ENCODE measurements around the gene POLD4. TPM values are rescaled to one million over a fixed set of nuclear protein-coding genes. Genes with fewer than 3 reads are reported as not detected.

POLD4 gene
- total RNA-seq, 2 experiments from 2014 or later: 52.7 to 53.7 TPM

GRCh38 chr11:67384851-67385366 lies 31.6 kb upstream of the POLD4 start:
- Mint-ChIP-seq H3K27me3 (peaks cover 22% of the 10 kb centered on the region), H3K36me3 (ENCODE audit: low read depth) (no peaks in the 10 kb centered on the region), H3K4me3 (no peak overlapping the region), H3K27ac (no peak overlapping the region), H3K9me3 (no peaks in the 10 kb centered on the region), H3K4me1 (peaks cover 15% of the 10 kb centered on the region)
- ChIA-PET POLR2A (no interaction called here), CTCF (interaction anchor here (4.8 to 38.4 kb wide), 2 partner anchors 17 to 21 kb away, joined by 17 to 841 read pairs; partner anchors contain the start of genes CLCF1, POLD4 and PPP1CA)
- no peak for DNase-seq

GRCh38 chr11:67382276-67383136 lies 29.2 kb upstream of the POLD4 start:
- DNase-seq: peak; percentile 87
- H3K4me3 Mint-ChIP-seq: no peak overlapping the region
- no peak overlapping the region for H3K27ac Mint-ChIP-seq
- no peaks in the 10 kb centered on the region for H3K36me3 Mint-ChIP-seq (ENCODE audit: low read depth)
- H3K4me1 Mint-ChIP-seq: peaks cover 6% of the 10 kb centered on the region
- CTCF ChIA-PET: interaction anchor here (0.5 to 38.4 kb wide), 42 partner anchors 8 to 749 kb away, joined by 3 to 841 read pairs (median 4); partner anchors contain the start of genes AIP, CLCF1, GRK2 and POLD4
- H3K27me3 Mint-ChIP-seq: peaks cover 28% of the 10 kb centered on the region
- POLR2A ChIA-PET: interaction anchor here (0.6 kb wide), 1 partner anchor 616 kb away, joined by 3 read pairs; no protein-coding TSS in a partner anchor
- H3K9me3 Mint-ChIP-seq: no peaks in the 10 kb centered on the region

- POLR2A ChIA-PET: interaction anchor here (0.6 kb wide), 1 partner anchor 615 kb away, joined by 3 read pairs; no protein-coding TSS in a partner anchor
- Mint-ChIP-seq H3K4me1 (peaks cover 6% of the 10 kb centered on the region), H3K4me3 (no peak overlapping the region), H3K27ac (no peak overlapping the region), H3K36me3 (ENCODE audit: low read depth) (no peaks in the 10 kb centered on the region), H3K27me3 (peaks cover 35% of the 10 kb centered on the region), H3K9me3 (no peaks in the 10 kb centered on the region)
- DNase-seq: no peak
- CTCF ChIA-PET: interaction anchor here (0.6 to 38.4 kb wide), 26 partner anchors 9 to 326 kb away, joined by 3 to 841 read pairs (median 5); partner anchors contain the start of genes AIP, CLCF1, POLD4 and PPP1CA
Measured at GRCh38 chr11:67381244-67381972, 28.1 kb upstream of the POLD4 start.

GRCh38 chr11:67379061-67380058 lies 26.0 kb upstream of the POLD4 start:
- ChIA-PET CTCF (interaction anchor here (1.1 to 38.4 kb wide), 3 partner anchors 11 to 22 kb away, joined by 6 to 841 read pairs (median 32); partner anchors contain the start of genes CLCF1, POLD4, PPP1CA and RAD9A), POLR2A (no interaction called here)
- Mint-ChIP-seq H3K36me3 (ENCODE audit: low read depth) (no peaks in the 10 kb centered on the region), H3K9me3 (no peaks in the 10 kb centered on the region), H3K27ac (peak overlapping the region; percentile 50), H3K27me3 (peaks cover 43% of the 10 kb centered on the region), H3K4me3 (no peak overlapping the region), H3K4me1 (peaks cover 11% of the 10 kb centered on the region)
- no peak for DNase-seq

- H3K4me3 Mint-ChIP-seq: no peak overlapping the region
- peaks cover 16% of the 10 kb centered on the region for H3K4me1 Mint-ChIP-seq
- H3K27ac Mint-ChIP-seq: no peak overlapping the region
- no peaks in the 10 kb centered on the region for H3K36me3 Mint-ChIP-seq (ENCODE audit: low read depth)
- no peaks in the 10 kb centered on the region for H3K9me3 Mint-ChIP-seq
- CTCF ChIA-PET: interaction anchor here (1.1 to 38.4 kb wide), 4 partner anchors 8 to 32 kb away, joined by 4 to 841 read pairs (median 424); partner anchors contain the start of genes CLCF1, POLD4, PPP1CA and RAD9A
- peaks cover 47% of the 10 kb centered on the region for H3K27me3 Mint-ChIP-seq
- POLR2A ChIA-PET: no interaction called here
- no peak for DNase-seq
Measured at GRCh38 chr11:67378544-67378943, 25.2 kb upstream of the POLD4 start.

GRCh38 chr11:67376873-67377808 lies 23.8 kb upstream of the POLD4 start:
- Mint-ChIP-seq H3K9me3 (no peaks in the 10 kb centered on the region), H3K4me3 (no peak overlapping the region), H3K36me3 (ENCODE audit: low read depth) (no peaks in the 10 kb centered on the region), H3K27ac (no peak overlapping the region), H3K4me1 (peaks cover 16% of the 10 kb centered on the region), H3K27me3 (peaks cover 47% of the 10 kb centered on the region)
- no peak for DNase-seq
- POLR2A ChIA-PET: no interaction called here
- CTCF ChIA-PET: interaction anchor here (0.7 to 38.4 kb wide), 6 partner anchors 9 to 124 kb away, joined by 3 to 841 read pairs (median 4); partner anchors contain the start of genes CLCF1, POLD4, PPP1CA and RAD9A

- Mint-ChIP-seq H3K27me3 (peaks cover 53% of the 10 kb centered on the region), H3K4me1 (peaks cover 21% of the 10 kb centered on the region), H3K36me3 (ENCODE audit: low read depth) (no peaks in the 10 kb centered on the region), H3K27ac (no peak overlapping the region), H3K4me3 (no peak overlapping the region), H3K9me3 (no peaks in the 10 kb centered on the region)
- no peak for DNase-seq
- ChIA-PET POLR2A (no interaction called here), CTCF (interaction anchor here (0.7 to 38.4 kb wide), 5 partner anchors 10 to 123 kb away, joined by 3 to 841 read pairs (median 4); partner anchors contain the start of genes CLCF1, POLD4, PPP1CA and RAD9A)
Measured at GRCh38 chr11:67376063-67376820, 22.9 kb upstream of the POLD4 start.

GRCh38 chr11:67375320-67376055 lies 22.1 kb upstream of the POLD4 start:
- Mint-ChIP-seq H3K36me3 (ENCODE audit: low read depth) (no peaks in the 10 kb centered on the region), H3K4me1 (peaks cover 21% of the 10 kb centered on the region), H3K27me3 (peaks cover 55% of the 10 kb centered on the region), H3K27ac (no peak overlapping the region), H3K4me3 (no peak overlapping the region), H3K9me3 (no peaks in the 10 kb centered on the region)
- CTCF ChIA-PET: interaction anchor here (0.7 to 38.4 kb wide), 3 partner anchors 11 to 41 kb away, joined by 3 to 841 read pairs (median 841); partner anchors contain the start of genes CLCF1, POLD4, PPP1CA and RAD9A
- DNase-seq: no peak
- POLR2A ChIA-PET: interaction anchor here (0.6 kb wide), 1 partner anchor 113 kb away, joined by 4 read pairs; no protein-coding TSS in a partner anchor

GRCh38 chr11:67374571-67375281 lies 21.4 kb upstream of the POLD4 start:
- POLR2A ChIA-PET: interaction anchor here (0.6 kb wide), 1 partner anchor 112 kb away, joined by 4 read pairs; no protein-coding TSS in a partner anchor
- Mint-ChIP-seq H3K4me3 (peak overlapping the region; percentile 68), H3K27me3 (peaks cover 60% of the 10 kb centered on the region), H3K27ac (no peak overlapping the region), H3K36me3 (ENCODE audit: low read depth) (no peaks in the 10 kb centered on the region), H3K9me3 (no peaks in the 10 kb centered on the region), H3K4me1 (peaks cover 27% of the 10 kb centered on the region)
- CTCF ChIA-PET: interaction anchor here (0.7 to 38.4 kb wide), 4 partner anchors 11 to 121 kb away, joined by 3 to 841 read pairs (median 422); partner anchors contain the start of genes CLCF1, POLD4, PPP1CA and RAD9A
- DNase-seq: no peak
